HT-29 (cell line): ENCODE measurements around the gene SPTLC2. TPM values are rescaled to one million over a fixed set of nuclear protein-coding genes. Genes with fewer than 3 reads are reported as not detected.
A peak's percentile ranks its signal among the peaks of the same experiment; 100 is the strongest.
"Not testable (repeated sequence)": the region's sequence is repeated elsewhere in the genome, so short reads cannot be mapped to it uniquely, and the experiment has no call there.

ENCODE experiments used
- DNase-seq: peaks from one replicate; pipeline ENCODE4 v3.0.0-alpha.2; 2015; ENCODE audit warnings: low spot score
- total RNA-seq: library from RNA; depleted of rRNA; stranded (reverse); fragments of >200 nt; shearing (Covaris generic); gene quantifications from 2 replicates; pipeline ENCODE4 v1.2.3, GENCODE V29; 2014; rRNA removed

SPTLC2 gene
- total RNA-seq = 22.9 and 28.0 TPM in 2 replicates

DNA sequence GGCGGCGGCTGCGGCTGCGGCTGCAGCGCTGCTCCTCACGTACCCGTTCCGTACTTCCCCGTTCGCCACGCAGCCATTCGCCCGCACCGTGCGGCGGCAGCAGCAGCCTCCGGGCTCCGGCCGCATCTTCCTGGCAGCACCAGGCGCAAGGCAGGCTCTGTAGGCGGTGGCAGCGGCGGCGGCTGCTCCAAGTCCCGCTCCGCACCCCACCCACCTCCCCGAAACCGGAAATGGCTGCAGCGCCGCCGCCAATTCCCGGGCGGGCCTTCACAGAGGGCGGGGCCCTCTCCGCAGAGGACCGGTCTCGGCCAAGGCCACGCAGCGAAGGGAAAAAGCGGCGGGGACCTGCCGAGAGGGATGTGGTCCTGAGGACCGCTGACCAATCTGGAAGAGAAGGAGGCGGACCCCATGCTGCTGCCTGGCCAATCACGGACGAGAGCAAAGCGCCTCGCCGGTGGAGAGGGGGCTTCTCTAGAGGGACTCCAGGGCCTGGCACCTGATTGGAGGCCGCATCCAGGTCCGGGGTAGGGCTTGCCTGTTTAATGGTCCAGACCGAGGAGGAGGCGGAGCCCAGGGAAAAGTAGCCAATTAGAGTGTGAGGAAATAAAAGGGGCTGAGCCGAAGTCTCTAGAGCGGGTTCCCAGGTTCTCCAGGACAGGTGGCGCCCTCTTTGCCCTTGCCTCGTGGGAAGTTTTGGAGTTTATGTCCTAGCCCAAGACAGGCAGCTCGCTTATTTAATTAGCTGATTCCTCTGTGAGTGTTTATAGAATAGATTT lies at the start of gene SPTLC2:
Gene SPTLC2 (minus strand): TSS at position 184 of the 776 bp plus-strand sequence. CDS start 58 bp downstream, at position 126.
- peak; percentile 96 for DNase-seq

DNA sequence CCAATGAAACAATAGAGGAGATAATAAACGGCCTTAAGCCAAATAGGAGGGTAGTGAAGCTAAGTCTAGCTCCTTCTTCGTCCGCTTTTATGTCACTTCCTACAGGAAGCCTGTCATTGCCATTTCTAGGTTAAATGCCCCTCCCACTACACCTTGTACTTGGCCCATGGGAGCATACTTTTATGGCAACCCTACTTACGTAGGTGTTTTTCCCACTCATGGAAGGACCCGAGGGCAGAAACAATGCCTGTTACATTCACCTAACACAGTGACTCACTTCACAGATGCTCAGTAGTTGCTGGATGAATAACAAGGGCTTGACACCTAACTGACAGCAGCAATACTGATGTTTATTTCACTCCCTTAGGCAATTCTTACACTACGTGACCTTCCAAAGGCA lies 46.9 kb upstream of the SPTLC2 start:
- no peak for DNase-seq

DNA sequence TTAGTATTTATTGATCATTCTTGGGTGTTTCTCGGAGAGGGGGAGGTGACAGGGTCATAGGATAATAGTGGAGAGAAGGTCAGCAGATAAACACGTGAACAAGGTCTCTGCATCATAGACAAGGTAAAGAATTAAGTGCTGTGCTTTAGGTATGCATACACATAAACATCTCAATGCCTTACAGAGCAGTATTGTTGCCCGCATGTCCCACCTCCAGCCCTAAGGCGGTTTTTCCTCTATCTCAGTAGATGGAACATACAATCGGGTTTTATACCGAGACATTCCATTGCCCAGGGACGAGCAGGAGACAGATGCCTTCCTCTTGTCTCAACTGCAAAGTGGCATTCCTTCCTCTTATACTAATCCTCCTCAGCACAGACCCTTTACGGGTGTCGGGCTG lies 45.1 kb upstream of the SPTLC2 start:
- DNase-seq = not testable (repeated sequence)

GRCh38 chr14:77660754-77661153 lies 44.3 kb upstream of the SPTLC2 start:
- no peak for DNase-seq

DNA sequence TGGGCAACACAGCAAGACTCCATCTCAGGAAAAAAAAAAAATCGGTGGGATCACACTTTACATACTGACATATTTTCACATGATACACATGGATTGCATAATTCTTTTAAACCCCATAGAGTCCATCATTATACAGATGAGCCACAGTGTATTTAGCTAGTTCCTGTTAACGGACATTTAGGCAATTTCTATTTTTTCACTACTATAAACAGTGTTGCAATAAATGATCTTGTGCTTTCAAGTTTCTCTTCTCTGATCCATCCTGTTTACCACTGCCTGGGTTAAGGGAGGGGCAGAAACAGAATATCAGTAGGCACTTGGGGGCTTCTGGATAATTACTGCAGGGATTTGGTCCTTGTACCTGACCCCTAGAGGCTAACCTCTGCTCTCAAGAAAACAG lies 43.4 kb upstream of the SPTLC2 start:
- DNase-seq = no peak

- DNase-seq = no peak
These were observed 40.8 kb upstream of the SPTLC2 start for GRCh38 chr14:77657280-77657679.

- no peak for DNase-seq
These were observed 37.6 kb upstream of the SPTLC2 start for GRCh38 chr14:77654001-77654441.

GRCh38 chr14:77649326-77649725 lies 32.9 kb upstream of the SPTLC2 start:
- no peak for DNase-seq

DNA sequence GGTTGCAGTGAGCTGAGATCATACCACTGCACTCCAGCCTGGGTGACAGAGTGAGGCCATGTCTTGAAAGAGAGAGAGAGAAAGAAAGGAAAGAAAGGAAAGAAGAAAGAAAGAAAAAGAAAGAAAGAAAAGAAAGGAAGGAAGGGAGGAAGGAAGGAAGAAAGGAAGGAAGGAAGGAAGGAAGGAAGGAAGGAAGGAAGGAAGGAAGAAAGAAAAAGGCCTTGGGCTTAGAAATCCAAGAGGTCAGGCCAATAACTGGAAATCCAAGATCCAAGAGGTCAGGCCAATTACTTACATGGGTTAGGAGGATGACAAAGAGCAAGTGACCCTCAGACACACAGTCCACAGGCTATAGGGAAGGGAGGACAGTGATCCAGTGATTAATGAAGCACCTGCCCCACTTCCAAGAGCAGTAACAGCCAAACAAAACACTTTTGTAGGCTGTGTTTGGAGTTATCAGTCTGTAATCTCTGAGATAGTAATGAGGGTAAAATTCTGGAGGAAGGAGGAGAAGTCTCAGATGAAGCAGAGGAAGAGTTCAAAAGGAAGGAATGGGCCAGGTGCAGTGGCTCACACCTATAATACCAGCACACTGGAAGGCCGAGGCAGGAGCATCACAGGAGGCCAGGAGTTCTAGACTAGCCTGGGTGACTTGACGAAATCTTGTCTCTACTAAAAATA lies 32.2 kb upstream of the SPTLC2 start:
- DNase-seq = no peak

DNA sequence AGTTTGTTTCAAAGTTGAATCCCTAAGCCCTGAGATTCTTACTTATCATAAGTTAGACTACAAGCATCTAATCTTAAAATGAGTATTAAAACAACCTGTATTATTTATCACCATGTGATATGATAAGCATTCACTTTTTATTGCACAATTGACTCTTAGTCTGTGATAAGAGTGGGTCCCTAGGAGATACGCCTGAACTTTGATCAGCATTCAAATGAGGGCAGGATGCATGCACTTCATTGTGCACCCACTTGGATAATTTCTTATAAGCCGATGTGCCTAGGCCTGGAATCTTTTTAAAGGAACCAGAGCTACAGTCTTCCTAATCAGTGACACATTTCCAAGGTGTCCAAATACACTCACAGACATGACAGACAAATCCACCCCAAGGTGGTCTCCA lies 31.4 kb upstream of the SPTLC2 start:
- no peak for DNase-seq

- no peak for DNase-seq
These were observed 30.5 kb upstream of the SPTLC2 start for GRCh38 chr14:77646907-77647306.

DNA sequence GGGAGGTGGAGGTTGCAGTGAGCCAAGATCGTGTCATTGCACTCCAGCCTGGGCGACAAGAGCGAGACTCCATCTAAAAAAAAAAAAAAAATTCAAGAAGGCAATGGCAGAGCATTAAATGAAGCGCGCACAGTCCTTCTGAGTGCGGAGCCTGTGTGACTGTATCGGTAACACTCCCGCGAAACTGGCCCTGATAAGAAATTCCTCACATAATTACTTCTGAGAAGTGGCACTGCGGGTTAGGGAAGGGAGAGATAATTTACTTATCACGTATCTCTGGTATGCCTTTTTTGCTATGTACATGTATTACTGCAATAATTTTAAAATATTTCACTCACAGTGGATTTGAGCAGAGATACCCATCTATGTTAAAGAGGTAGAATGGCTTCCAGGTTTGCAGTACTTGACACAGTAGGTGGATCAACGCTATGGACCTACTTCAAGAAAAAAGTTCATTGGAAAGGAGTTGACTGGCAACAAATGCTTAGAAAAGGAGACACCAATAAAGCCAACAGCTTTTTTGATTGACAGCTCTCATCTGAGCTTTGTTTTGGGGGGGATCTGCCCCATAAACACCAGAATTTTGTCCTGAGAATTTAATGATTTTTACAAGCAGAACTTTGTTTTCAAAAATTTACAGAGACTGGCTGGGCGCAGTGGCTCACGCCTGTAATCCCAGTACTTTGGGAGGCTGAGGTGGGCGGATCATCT lies 29.2 kb upstream of the SPTLC2 start:
- DNase-seq = no peak

- no peak for DNase-seq
These were observed 26.0 kb upstream of the SPTLC2 start for GRCh38 chr14:77642407-77642806.

- DNase-seq = peak; percentile 74
These were observed 25.3 kb upstream of the SPTLC2 start for GRCh38 chr14:77641534-77642341.

DNA sequence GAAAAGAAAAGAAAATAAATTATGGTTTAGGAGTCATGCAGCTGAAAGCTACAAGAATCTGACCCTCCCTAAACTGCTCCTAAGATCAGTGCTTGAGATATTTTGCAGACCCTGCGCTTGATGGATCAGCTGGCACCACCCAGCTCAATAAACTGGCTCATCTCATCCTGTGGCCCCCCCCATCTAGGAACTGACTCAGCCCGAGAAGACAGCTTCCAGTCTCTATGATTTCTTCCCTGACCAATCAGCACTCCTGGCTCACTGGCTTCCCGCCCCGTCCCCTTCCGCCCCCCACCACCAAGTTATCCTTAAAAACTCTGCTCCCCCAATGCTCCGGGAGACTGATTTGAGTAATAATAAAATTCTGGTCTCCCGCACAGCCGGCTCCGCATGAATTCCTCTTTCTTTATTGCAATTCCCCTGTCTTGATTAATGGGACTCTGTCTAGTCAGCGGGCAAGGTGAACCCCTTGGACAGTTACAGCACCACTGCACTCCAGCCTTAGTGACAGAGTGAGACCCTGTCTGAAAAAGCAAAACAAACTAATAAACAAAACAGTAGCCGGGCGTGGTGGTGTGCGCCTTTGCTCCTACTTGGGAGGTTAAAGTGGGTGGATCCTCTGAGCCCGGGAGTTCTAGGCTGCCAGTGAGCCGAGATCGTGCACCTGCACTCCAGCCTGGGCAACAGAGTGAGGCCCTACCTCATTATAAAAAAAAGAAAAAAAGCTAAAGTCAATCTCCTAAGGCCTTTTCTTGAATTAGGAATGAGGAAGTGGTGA lies 24.5 kb upstream of the SPTLC2 start:
- peak; percentile 41 for DNase-seq

- DNase-seq = peak; percentile 31
These were observed 22.3 kb upstream of the SPTLC2 start for GRCh38 chr14:77638771-77639171.

DNA sequence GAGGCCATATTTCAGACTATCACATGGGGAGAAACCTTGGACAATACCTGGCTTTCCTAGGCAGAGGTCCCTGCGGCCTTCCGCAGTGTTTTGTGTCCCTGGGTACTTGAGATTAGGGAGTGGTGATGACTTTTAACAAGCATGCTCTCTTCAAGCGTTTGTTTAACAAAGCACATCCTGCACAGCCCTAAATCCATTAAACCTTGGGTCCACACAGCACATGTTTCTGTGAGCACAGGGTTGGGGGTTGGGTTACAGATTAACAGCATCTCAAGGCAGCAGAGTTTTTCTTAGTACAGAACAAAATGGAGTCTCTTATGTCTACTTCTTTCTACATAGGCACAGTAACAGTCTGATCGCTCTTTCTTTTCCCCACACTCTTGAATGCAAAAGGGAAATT lies 19.4 kb upstream of the SPTLC2 start:
- DNase-seq = not testable (repeated sequence)

DNA sequence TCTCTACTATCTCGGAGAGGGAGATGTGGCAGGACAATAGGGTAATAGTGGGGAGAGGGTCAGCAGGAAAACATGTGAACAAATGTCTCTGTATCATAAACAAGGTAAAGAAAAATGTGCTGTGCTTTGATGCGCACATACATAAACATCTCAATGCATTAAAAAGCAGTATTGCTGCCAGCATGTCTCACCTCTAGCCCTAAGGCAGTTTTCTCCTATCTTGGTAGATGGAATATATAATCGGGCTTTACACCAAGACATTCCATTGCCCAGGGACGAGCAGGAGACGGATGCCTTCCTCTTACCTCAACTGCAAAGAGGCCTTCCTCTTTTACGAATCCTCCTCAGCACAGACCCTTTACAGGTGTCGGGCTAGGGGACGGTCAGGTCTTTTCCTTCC lies 19.0 kb upstream of the SPTLC2 start:
- not testable (repeated sequence) for DNase-seq

DNA sequence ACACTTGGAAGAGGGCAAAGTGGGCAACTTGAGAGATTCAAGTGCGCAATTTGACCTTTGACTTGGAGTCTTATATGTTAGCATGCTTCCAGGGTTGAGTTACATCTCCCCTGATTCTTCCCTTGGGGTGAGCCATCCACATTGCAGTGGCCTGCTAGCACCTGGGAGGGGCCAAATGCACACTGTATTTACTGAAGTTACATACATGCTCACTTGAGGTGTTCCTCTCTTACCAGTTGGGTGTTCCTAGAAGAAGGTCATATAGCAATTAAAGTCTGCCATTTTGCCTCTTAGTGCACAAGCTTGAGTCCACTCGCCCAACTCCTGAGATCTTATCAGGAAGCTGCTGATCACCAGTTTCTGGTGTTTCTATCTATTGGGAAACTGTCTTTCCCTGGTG lies 13.7 kb upstream of the SPTLC2 start:
- no peak for DNase-seq

GRCh38 chr14:77625360-77625759 lies 8.9 kb upstream of the SPTLC2 start:
- no peak for DNase-seq

GRCh38 chr14:77623201-77623600 lies 6.8 kb upstream of the SPTLC2 start:
- DNase-seq = peak; percentile 42
